NCI-H1105 treated with DMSO at 0.1 percent for 48 hours (cell line): ENCODE data around the gene MAPT.
"Not testable (repeated sequence)": the region's sequence is repeated elsewhere in the genome, so short reads cannot be mapped to it uniquely, and the experiment has no call there.

ENCODE experiments used
- DNase-seq: peaks from one replicate; lab custom pipeline; 2025; lab: John Stamatoyannopoulos, UW

MAPT gene

GRCh38 chr17:45900723-45901415, 6.5 kb downstream of the MAPT start:
- no peak for DNase-seq

GRCh38 chr17:45902892-45903346, 8.6 kb downstream of the MAPT start:
- DNase-seq = peak; percentile 76

- DNase-seq = no peak
These were observed 10.5 kb downstream of the MAPT start for GRCh38 chr17:45904866-45905265.

GRCh38 chr17:45905814-45906213, 11.5 kb downstream of the MAPT start:
- peak; percentile 31 for DNase-seq

GRCh38 chr17:45906237-45906636, 11.9 kb downstream of the MAPT start:
- DNase-seq = peak; percentile 58

- DNase-seq = no peak
These were observed 12.7 kb downstream of the MAPT start for GRCh38 chr17:45906927-45907622.

- DNase-seq = peak; percentile 35
These were observed 13.5 kb downstream of the MAPT start for GRCh38 chr17:45907750-45908395.

GRCh38 chr17:45908460-45908859, 14.1 kb downstream of the MAPT start:
- DNase-seq = no peak

GRCh38 chr17:45908935-45909334, 14.6 kb downstream of the MAPT start:
- DNase-seq = no peak

- no peak for DNase-seq
These were observed 16.3 kb downstream of the MAPT start for GRCh38 chr17:45910667-45911066.

- no peak for DNase-seq
These were observed 18.0 kb downstream of the MAPT start for GRCh38 chr17:45912319-45912718.

- not testable (repeated sequence) for DNase-seq
These were observed 18.7 kb downstream of the MAPT start for GRCh38 chr17:45913030-45913429.

- no peak for DNase-seq
These were observed 19.8 kb downstream of the MAPT start for GRCh38 chr17:45914047-45914717.

- DNase-seq = no peak
These were observed 20.9 kb downstream of the MAPT start for GRCh38 chr17:45915263-45915662.

- no peak for DNase-seq
These were observed 22.7 kb downstream of the MAPT start for GRCh38 chr17:45917081-45917480.

- no peak for DNase-seq
These were observed 23.9 kb downstream of the MAPT start for GRCh38 chr17:45918241-45918745.

- DNase-seq = no peak
These were observed 24.8 kb downstream of the MAPT start for GRCh38 chr17:45919136-45919535.

- DNase-seq = no peak
These were observed 25.7 kb downstream of the MAPT start for GRCh38 chr17:45920083-45920482.

- no peak for DNase-seq
These were observed 29.3 kb downstream of the MAPT start for GRCh38 chr17:45923511-45924268.

- DNase-seq = no peak
These were observed 30.0 kb downstream of the MAPT start for GRCh38 chr17:45924332-45924820.

GRCh38 chr17:45925311-45925710, 31.0 kb downstream of the MAPT start:
- DNase-seq = no peak
